Measurements from ENCODE around the gene PRAME. TPM values are rescaled to one million over a fixed set of nuclear protein-coding genes. Genes with fewer than 3 reads are reported as not detected.

PRAME gene
- total RNA-seq, 3 donors from 2014 or later, result 0.33 TPM; not detected in 2

- Histone ChIP-seq H3K9me3 (no peaks in the 10 kb centered on the region), H3K4me3 (no peak overlapping the region), H3K27me3 (no peaks in the 10 kb centered on the region), H3K27ac (no peak overlapping the region), H3K36me3 (no peaks in the 10 kb centered on the region), H3K4me1 (peaks cover 0 to 10% of the 10 kb centered on the region in 2 donors)
- no peak for DNase-seq (ENCODE audit: low spot score in 2 of 2)
- no peak for TF ChIP-seq POLR2AphosphoS5 (IDR thresholded peaks at IDR 0.05)
- TF ChIP-seq POLR2A (IDR thresholded peaks at IDR 0.05), result no peak
- TF ChIP-seq CTCF (IDR thresholded peaks at IDR 0.05), result no peak
- intact Hi-C loops (cut with DNase I; ENCODE audit: low total_unique reads), result no loop called here
These were observed 8.2 kb downstream of the PRAME start for GRCh38 chr22:22550789-22551434.

- DNase-seq (ENCODE audit: low spot score in 2 of 2), result no peak
- no peak overlapping the region for H3K27ac ChIP-seq
- H3K27me3 ChIP-seq, result no peaks in the 10 kb centered on the region
- H3K4me3 ChIP-seq, result no peak overlapping the region
- no peaks in the 10 kb centered on the region for H3K36me3 ChIP-seq
- H3K9me3 ChIP-seq, result no peaks in the 10 kb centered on the region
- intact Hi-C loops (cut with DNase I; ENCODE audit: low total_unique reads), result no loop called here
- H3K4me1 ChIP-seq, result peaks cover 0 to 5% of the 10 kb centered on the region in 2 donors
- no peak for TF ChIP-seq POLR2AphosphoS5 (IDR thresholded peaks at IDR 0.05)
- TF ChIP-seq POLR2A (IDR thresholded peaks at IDR 0.05), result no peak
- TF ChIP-seq CTCF (IDR thresholded peaks at IDR 0.05), result no peak
These were observed 10.2 kb downstream of the PRAME start for GRCh38 chr22:22548910-22549309.

- intact Hi-C loops (cut with DNase I; ENCODE audit: low total_unique reads), result no loop called here
- TF ChIP-seq POLR2A (IDR thresholded peaks at IDR 0.05), result no peak
- no peak for TF ChIP-seq CTCF (IDR thresholded peaks at IDR 0.05)
- no peak for TF ChIP-seq POLR2AphosphoS5 (IDR thresholded peaks at IDR 0.05)
- Histone ChIP-seq H3K27ac (no peak overlapping the region), H3K4me3 (no peak overlapping the region), H3K4me1 (no peaks in the 10 kb centered on the region), H3K27me3 (no peaks in the 10 kb centered on the region), H3K36me3 (no peaks in the 10 kb centered on the region), H3K9me3 (no peaks in the 10 kb centered on the region)
- no peak for DNase-seq (ENCODE audit: low spot score in 2 of 2)
These were observed 10.7 kb downstream of the PRAME start for GRCh38 chr22:22548317-22548716.

GRCh38 chr22:22547692-22548300 lies 11.3 kb downstream of the PRAME start:
- no peak for DNase-seq (ENCODE audit: low spot score in 2 of 2)
- Histone ChIP-seq H3K27ac (no peak overlapping the region), H3K4me1 (no peaks in the 10 kb centered on the region), H3K36me3 (no peaks in the 10 kb centered on the region), H3K27me3 (no peaks in the 10 kb centered on the region), H3K4me3 (no peak overlapping the region), H3K9me3 (no peaks in the 10 kb centered on the region)
- intact Hi-C loops (cut with DNase I; ENCODE audit: low total_unique reads), result no loop called here
- TF ChIP-seq POLR2AphosphoS5 (IDR thresholded peaks at IDR 0.05) (no peak), CTCF (IDR thresholded peaks at IDR 0.05) (no peak), POLR2A (IDR thresholded peaks at IDR 0.05) (no peak)

GRCh38 chr22:22547226-22547625 lies 11.8 kb downstream of the PRAME start:
- no peaks in the 10 kb centered on the region for H3K36me3 ChIP-seq
- TF ChIP-seq POLR2AphosphoS5 (IDR thresholded peaks at IDR 0.05), result no peak
- no peak for TF ChIP-seq CTCF (IDR thresholded peaks at IDR 0.05)
- no peak for TF ChIP-seq POLR2A (IDR thresholded peaks at IDR 0.05)
- no peak overlapping the region for H3K4me3 ChIP-seq
- intact Hi-C loops (cut with DNase I; ENCODE audit: low total_unique reads), result no loop called here
- no peaks in the 10 kb centered on the region for H3K27me3 ChIP-seq
- no peaks in the 10 kb centered on the region for H3K9me3 ChIP-seq
- H3K27ac ChIP-seq, result no peak overlapping the region
- no peak for DNase-seq (ENCODE audit: low spot score in 2 of 2)
- no peaks in the 10 kb centered on the region for H3K4me1 ChIP-seq

Data from breast epithelium (tissue), 4 donors.